Neural cell (in vitro differentiated cells): ENCODE measurements around the gene PUM1. TPM values are rescaled to one million over a fixed set of nuclear protein-coding genes. Genes with fewer than 3 reads are reported as not detected.

ENCODE experiments used
- H2AFZ ChIP-seq: fragments of 200-600, 300-800 bp; sonication (generic), shearing (Covaris generic); 2 replicates; pipeline ENCODE4 v1.6.0; 2014; ENCODE audit warnings: low read depth, mild to moderate bottlenecking, antibody characterized with exemption, low read length, moderate library complexity
- H3F3A ChIP-seq: fragments of 200-600 bp; shearing (Covaris generic); 2 replicates; pipeline ENCODE4 v1.6.1; 2016; ENCODE audit warnings: mild to moderate bottlenecking, moderate library complexity, mixed read lengths, antibody characterized with exemption, low read length; ENCODE audit not compliant: insufficient read depth, poor library complexity, severe bottlenecking
- H3K27ac ChIP-seq: fragments of 200-600, 300-800 bp; sonication (generic), shearing (Covaris generic); 2 replicates; pipeline ENCODE4 v1.5.1; 2014; ENCODE audit warnings: mild to moderate bottlenecking, low read length, moderate library complexity
- H3K27me3 ChIP-seq: fragments of 300-800, 200-600 bp; sonication (generic), shearing (Covaris generic); 2 replicates; pipeline ENCODE4 v1.6.0; 2014; ENCODE audit warnings: mild to moderate bottlenecking, low read depth, low read length, moderate library complexity; ENCODE audit not compliant: insufficient read depth
- H3K36me3 ChIP-seq: fragments of 300-800, 200-600 bp; sonication (generic), shearing (Covaris generic); 2 replicates; pipeline ENCODE4 v1.5.1; 2014; ENCODE audit warnings: mild to moderate bottlenecking, antibody characterized with exemption, low read length, moderate library complexity; ENCODE audit not compliant: insufficient read depth
- H3K4me2 ChIP-seq: fragments of 300-800, 200-600 bp; sonication (generic), shearing (Covaris generic); 2 replicates; pipeline ENCODE4 v1.6.0; 2014; ENCODE audit warnings: mild to moderate bottlenecking, low read length
- H3K4me3 ChIP-seq: fragments of 300-800, 200-600 bp; sonication (generic), shearing (Covaris generic); 2 replicates; pipeline ENCODE4 v1.5.1; 2014; ENCODE audit warnings: mild to moderate bottlenecking, low read length, moderate library complexity
- H3K79me2 ChIP-seq: fragments of 200-600 bp; shearing (Covaris generic); replicated peaks from 2 replicates; pipeline ENCODE4 v1.6.0; 2014; ENCODE audit warnings: mild to moderate bottlenecking, low read length, moderate library complexity; ENCODE audit not compliant: insufficient read depth
- H3K9ac ChIP-seq: fragments of 300-800, 200-600 bp; sonication (generic), shearing (Covaris generic); 2 replicates; pipeline ENCODE4 v1.6.1; 2016; ENCODE audit warnings: mild to moderate bottlenecking, low read length, mixed read lengths
- H3K9me2 ChIP-seq: fragments of 200-600 bp; shearing (Covaris generic); 2 replicates; pipeline ENCODE4 v1.6.1; 2016; ENCODE audit warnings: mild to moderate bottlenecking, low read length, mixed read lengths; ENCODE audit not compliant: insufficient read depth
- H3K9me3 ChIP-seq: fragments of 200-600, 300-800 bp; sonication (generic), shearing (Covaris generic); 2 replicates; pipeline ENCODE4 v1.6.1; 2016; ENCODE audit warnings: mild to moderate bottlenecking, mixed run types, low read length, moderate library complexity, mixed read lengths
- H4K20me1 ChIP-seq: fragments of 200-600 bp; shearing (Covaris generic); 2 replicates; pipeline ENCODE4 v1.6.1; 2016; ENCODE audit warnings: mild to moderate bottlenecking, mixed run types; ENCODE audit not compliant: insufficient read depth
- EP300 ChIP-seq: fragments of 450-650 bp; conservative IDR thresholded peaks from 2 replicates; pipeline ENCODE4 v1.6.1; 2014; ENCODE audit warnings: antibody characterized with exemption, mild to moderate bottlenecking, moderate library complexity; ENCODE audit not compliant: poor library complexity, severe bottlenecking
- EZH2 ChIP-seq: fragments of 200-600, 300-800 bp; shearing (Covaris generic), sonication (generic); IDR thresholded peaks from 2 replicates; pipeline ENCODE4 v1.6.1; 2014; ENCODE audit warnings: antibody characterized with exemption, low read length, borderline replicate concordance, mild to moderate bottlenecking; ENCODE audit not compliant: insufficient read depth, poor library complexity, severe bottlenecking
- MXI1 ChIP-seq: fragments of 450-650 bp; conservative IDR thresholded peaks from 2 replicates; pipeline ENCODE4 v1.6.1; 2014; ENCODE audit warnings: antibody characterized with exemption, mild to moderate bottlenecking; ENCODE audit not compliant: poor library complexity, severe bottlenecking
- POLR2AphosphoS5 ChIP-seq: IDR thresholded peaks from 2 replicates; pipeline ENCODE4 v1.6.1; 2012
- RAD21 ChIP-seq: fragments of 450-650 bp; conservative IDR thresholded peaks from 2 replicates; pipeline ENCODE4 v1.6.1; 2014; ENCODE audit warnings: antibody characterized with exemption, mild to moderate bottlenecking, moderate library complexity
- SMC3 ChIP-seq: fragments of 450-650 bp; conservative IDR thresholded peaks from 2 replicates; pipeline ENCODE4 v1.6.1; 2014; ENCODE audit warnings: antibody characterized with exemption, mild to moderate bottlenecking, moderate library complexity; ENCODE audit not compliant: poor library complexity
- TAF1 ChIP-seq: IDR thresholded peaks from 2 replicates; pipeline ENCODE4 v1.6.1; 2012; ENCODE audit warnings: low read depth
- polyA plus RNA-seq: library from polyadenylated mRNA; depleted of rRNA; stranded (reverse); fragments of >200 nt; gene quantifications from 2 replicates; pipeline ENCODE4 v1.2.3, GENCODE V29; 2014
- TF ChIP-seq, protein P1 (sequence below): fragments of 450-650 bp; IDR thresholded peaks from 2 replicates; pipeline ENCODE4 v1.5.1; 2014; ENCODE audit warnings: antibody characterized with exemption, mild to moderate bottlenecking, moderate library complexity; ENCODE audit not compliant: poor library complexity, severe bottlenecking
- TF ChIP-seq, protein P2 (sequence below): IDR thresholded peaks from 2 replicates; pipeline ENCODE4 v1.6.1; 2012; ENCODE audit warnings: borderline replicate concordance

Gene PUM1
- polyA plus RNA-seq, 1 donor from 2014 or later: 60.8 TPM

DNA sequence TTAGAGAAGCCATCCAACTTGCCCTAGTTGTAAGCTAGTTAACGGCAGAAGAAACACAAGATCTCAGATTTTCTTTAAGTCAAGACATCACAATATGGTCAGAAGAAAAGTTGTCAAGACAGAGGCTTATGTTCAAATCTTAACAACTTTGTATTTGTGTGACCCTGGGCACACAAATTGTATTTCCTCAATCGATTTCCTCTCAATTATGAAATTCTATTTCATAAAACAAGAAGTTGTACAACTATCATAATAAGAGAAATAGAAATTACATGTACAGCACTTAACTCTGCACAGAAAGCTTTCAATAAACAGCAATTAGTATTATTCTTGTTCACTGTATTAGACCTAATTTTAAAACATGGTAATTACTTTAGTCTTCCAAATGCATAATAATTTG, 94.0 kb downstream of the PUM1 start:
- peaks cover 47% of the 10 kb centered on the region for H3K79me2 ChIP-seq

DNA sequence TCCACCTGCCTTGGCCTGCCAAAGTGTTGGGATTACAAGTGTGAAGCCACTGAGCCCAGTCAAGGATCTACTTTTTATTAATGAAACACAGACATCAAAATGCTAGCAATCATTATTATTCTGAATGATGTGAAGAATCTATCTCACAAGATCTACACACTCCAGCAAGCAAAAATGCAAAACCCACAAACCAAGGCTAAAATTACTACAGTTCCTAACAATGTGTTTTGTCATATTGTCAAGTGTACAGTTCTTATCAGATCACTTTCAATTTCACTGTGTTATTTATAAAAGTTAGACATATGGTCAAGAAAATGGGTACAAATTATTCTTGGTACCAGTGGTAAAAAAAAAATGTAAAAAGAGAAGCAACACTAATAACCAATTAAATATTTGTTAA, 95.6 kb downstream of the PUM1 start:
- TF ChIP-seq, protein P1, sequence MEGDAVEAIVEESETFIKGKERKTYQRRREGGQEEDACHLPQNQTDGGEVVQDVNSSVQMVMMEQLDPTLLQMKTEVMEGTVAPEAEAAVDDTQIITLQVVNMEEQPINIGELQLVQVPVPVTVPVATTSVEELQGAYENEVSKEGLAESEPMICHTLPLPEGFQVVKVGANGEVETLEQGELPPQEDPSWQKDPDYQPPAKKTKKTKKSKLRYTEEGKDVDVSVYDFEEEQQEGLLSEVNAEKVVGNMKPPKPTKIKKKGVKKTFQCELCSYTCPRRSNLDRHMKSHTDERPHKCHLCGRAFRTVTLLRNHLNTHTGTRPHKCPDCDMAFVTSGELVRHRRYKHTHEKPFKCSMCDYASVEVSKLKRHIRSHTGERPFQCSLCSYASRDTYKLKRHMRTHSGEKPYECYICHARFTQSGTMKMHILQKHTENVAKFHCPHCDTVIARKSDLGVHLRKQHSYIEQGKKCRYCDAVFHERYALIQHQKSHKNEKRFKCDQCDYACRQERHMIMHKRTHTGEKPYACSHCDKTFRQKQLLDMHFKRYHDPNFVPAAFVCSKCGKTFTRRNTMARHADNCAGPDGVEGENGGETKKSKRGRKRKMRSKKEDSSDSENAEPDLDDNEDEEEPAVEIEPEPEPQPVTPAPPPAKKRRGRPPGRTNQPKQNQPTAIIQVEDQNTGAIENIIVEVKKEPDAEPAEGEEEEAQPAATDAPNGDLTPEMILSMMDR: no peak
- TF ChIP-seq MXI1: no peak
- no peak for TF ChIP-seq POLR2AphosphoS5
- no peak for TF ChIP-seq EP300
- no peak for TF ChIP-seq TAF1
- TF ChIP-seq, protein P2, sequence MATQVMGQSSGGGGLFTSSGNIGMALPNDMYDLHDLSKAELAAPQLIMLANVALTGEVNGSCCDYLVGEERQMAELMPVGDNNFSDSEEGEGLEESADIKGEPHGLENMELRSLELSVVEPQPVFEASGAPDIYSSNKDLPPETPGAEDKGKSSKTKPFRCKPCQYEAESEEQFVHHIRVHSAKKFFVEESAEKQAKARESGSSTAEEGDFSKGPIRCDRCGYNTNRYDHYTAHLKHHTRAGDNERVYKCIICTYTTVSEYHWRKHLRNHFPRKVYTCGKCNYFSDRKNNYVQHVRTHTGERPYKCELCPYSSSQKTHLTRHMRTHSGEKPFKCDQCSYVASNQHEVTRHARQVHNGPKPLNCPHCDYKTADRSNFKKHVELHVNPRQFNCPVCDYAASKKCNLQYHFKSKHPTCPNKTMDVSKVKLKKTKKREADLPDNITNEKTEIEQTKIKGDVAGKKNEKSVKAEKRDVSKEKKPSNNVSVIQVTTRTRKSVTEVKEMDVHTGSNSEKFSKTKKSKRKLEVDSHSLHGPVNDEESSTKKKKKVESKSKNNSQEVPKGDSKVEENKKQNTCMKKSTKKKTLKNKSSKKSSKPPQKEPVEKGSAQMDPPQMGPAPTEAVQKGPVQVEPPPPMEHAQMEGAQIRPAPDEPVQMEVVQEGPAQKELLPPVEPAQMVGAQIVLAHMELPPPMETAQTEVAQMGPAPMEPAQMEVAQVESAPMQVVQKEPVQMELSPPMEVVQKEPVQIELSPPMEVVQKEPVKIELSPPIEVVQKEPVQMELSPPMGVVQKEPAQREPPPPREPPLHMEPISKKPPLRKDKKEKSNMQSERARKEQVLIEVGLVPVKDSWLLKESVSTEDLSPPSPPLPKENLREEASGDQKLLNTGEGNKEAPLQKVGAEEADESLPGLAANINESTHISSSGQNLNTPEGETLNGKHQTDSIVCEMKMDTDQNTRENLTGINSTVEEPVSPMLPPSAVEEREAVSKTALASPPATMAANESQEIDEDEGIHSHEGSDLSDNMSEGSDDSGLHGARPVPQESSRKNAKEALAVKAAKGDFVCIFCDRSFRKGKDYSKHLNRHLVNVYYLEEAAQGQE: no peak
- TF ChIP-seq RAD21: no peak
- TF ChIP-seq SMC3: no peak
- no peak for TF ChIP-seq EZH2
- peaks cover 41% of the 10 kb centered on the region for H3K79me2 ChIP-seq

More for the DNA sequence above, 94.0 kb downstream of the PUM1 start:
- H3K27ac ChIP-seq: no peak overlapping the region
- H3K9me3 ChIP-seq: no peaks in the 10 kb centered on the region
- no peak for TF ChIP-seq TAF1
- no peak for TF ChIP-seq SMC3
- TF ChIP-seq, protein P2: no peak
- TF ChIP-seq, protein P1: no peak
- TF ChIP-seq POLR2AphosphoS5: no peak
- no peak for TF ChIP-seq EZH2
- TF ChIP-seq MXI1: no peak
- no peak for TF ChIP-seq RAD21
- no peak for TF ChIP-seq EP300
- H3K9me2 ChIP-seq: no peaks in the 10 kb centered on the region
- no peaks in the 10 kb centered on the region for H3K27me3 ChIP-seq
- no peak overlapping the region for H3K4me2 ChIP-seq
- H4K20me1 ChIP-seq: peaks cover 5% of the 10 kb centered on the region
- H3F3A ChIP-seq: no peaks in the 10 kb centered on the region
- H3K4me3 ChIP-seq: no peak overlapping the region
- no peak overlapping the region for H2AFZ ChIP-seq
- no peaks in the 10 kb centered on the region for H3K36me3 ChIP-seq
- H3K9ac ChIP-seq: no peak overlapping the region

More for the DNA sequence above, 95.6 kb downstream of the PUM1 start:
- Histone ChIP-seq H3F3A (no peaks in the 10 kb centered on the region), H3K9me3 (no peaks in the 10 kb centered on the region), H3K9me2 (no peaks in the 10 kb centered on the region), H3K4me3 (no peak overlapping the region), H3K36me3 (peaks cover 6% of the 10 kb centered on the region), H4K20me1 (peaks cover 5% of the 10 kb centered on the region), H3K27ac (no peak overlapping the region), H3K9ac (no peak overlapping the region), H2AFZ (no peak overlapping the region), H3K27me3 (no peaks in the 10 kb centered on the region), H3K4me2 (no peak overlapping the region)
